Measurements from ENCODE around the gene NCL.

Gene NCL

DNA sequence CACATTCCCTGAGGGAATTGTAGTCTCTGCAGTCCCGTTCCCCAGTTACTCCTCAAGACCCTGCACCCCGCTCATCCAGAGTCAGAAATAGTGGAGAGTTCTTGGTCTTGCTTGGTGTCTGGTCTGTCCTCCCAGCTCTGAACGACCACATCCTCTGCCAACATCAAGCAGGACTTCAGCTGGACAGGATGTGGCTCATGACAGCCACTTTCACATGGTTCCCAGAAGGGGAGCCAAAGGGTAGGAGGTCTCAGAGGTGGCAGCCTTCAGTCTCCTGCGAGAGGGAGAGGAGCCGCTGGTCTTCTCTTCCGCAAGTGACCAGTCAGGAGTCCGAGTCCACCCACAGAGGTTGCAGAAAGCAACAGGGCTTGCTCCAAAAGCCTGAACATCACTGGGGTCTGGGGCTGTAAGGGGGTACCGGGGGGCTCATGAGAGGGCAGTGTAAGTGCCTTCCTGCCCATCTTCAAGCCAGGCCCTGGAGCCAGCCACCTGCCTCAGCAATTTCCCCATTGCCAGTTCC, 38.9 kb downstream of the NCL start:
- Histone ChIP-seq H3K79me2 (ENCODE audit: insufficient read depth, low read depth) (no peaks in the 10 kb centered on the region), H3K27ac (no peak overlapping the region), H3K36me3 (ENCODE audit: insufficient read depth) (no peaks in the 10 kb centered on the region), H2AFZ (ENCODE audit: low read depth) (no peak overlapping the region), H3K4me3 (IDR thresholded peaks at IDR 0.05; ENCODE audit: insufficient read depth, low read depth, low read length) (no peak overlapping the region), H4K20me1 (ENCODE audit: insufficient read depth) (no peaks in the 10 kb centered on the region), H3K4me2 (no peak overlapping the region), H3K4me1 (ENCODE audit: low read depth, poor library complexity, severe bottlenecking) (no peaks in the 10 kb centered on the region), H3K27me3 (ENCODE audit: insufficient read depth, low read depth) (no peaks in the 10 kb centered on the region), H3K9ac (no peak overlapping the region)
- TF ChIP-seq, protein P1, sequence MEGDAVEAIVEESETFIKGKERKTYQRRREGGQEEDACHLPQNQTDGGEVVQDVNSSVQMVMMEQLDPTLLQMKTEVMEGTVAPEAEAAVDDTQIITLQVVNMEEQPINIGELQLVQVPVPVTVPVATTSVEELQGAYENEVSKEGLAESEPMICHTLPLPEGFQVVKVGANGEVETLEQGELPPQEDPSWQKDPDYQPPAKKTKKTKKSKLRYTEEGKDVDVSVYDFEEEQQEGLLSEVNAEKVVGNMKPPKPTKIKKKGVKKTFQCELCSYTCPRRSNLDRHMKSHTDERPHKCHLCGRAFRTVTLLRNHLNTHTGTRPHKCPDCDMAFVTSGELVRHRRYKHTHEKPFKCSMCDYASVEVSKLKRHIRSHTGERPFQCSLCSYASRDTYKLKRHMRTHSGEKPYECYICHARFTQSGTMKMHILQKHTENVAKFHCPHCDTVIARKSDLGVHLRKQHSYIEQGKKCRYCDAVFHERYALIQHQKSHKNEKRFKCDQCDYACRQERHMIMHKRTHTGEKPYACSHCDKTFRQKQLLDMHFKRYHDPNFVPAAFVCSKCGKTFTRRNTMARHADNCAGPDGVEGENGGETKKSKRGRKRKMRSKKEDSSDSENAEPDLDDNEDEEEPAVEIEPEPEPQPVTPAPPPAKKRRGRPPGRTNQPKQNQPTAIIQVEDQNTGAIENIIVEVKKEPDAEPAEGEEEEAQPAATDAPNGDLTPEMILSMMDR (conservative IDR thresholded peaks at IDR 0.05; ENCODE audit: low read depth, low read length): no peak

DNA sequence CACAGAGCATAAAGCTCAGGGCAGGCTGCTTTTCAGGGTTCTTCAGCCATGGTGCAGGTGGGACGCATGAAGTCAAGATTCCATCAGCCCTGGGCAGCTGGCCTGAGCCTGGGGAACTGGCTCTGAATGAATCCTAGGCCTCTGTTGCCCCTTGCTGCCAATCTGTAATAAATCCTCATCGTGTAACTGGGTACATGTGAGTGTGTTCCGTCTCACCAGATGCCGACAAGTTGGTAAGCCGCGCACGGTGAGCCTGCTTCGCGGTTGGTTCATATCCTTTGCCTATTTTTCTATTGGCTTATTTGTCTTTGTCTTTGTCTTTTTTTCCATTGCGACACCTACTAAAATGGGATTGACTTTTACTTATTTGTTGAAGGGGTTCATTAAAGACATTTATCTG, 41.1 kb downstream of the NCL start:
- H3K27me3 ChIP-seq (ENCODE audit: insufficient read depth, low read depth): no peaks in the 10 kb centered on the region
- no peaks in the 10 kb centered on the region for H4K20me1 ChIP-seq (ENCODE audit: insufficient read depth)
- H3K4me1 ChIP-seq (ENCODE audit: low read depth, poor library complexity, severe bottlenecking): no peaks in the 10 kb centered on the region
- H3K4me3 ChIP-seq (IDR thresholded peaks at IDR 0.05; ENCODE audit: insufficient read depth, low read depth, low read length): no peak overlapping the region
- TF ChIP-seq, protein P1 (conservative IDR thresholded peaks at IDR 0.05; ENCODE audit: low read depth, low read length): no peak
- H2AFZ ChIP-seq (ENCODE audit: low read depth): no peak overlapping the region
- H3K36me3 ChIP-seq (ENCODE audit: insufficient read depth): no peaks in the 10 kb centered on the region
- H3K27ac ChIP-seq: no peak overlapping the region
- H3K79me2 ChIP-seq (ENCODE audit: insufficient read depth, low read depth): no peaks in the 10 kb centered on the region
- H3K9ac ChIP-seq: no peak overlapping the region
- no peak overlapping the region for H3K4me2 ChIP-seq

DNA sequence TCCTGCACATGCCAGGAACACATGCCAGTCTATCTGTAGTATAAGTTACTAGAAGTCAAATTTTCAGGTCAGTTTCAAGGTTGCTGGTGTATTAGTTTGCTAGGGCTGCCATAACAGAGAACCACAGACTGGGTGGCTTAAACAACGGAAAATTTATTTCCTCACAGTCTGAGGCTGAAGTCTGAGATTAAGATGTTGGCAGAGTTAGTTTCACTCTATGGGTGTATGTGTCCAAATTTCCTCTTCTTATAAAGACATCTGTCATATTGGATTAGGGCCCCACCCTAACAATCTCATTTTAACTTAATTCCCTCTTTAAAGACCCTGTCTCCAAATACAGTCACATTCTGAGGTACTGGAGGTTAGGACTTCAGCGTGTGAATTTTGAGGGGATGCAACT, 42.2 kb downstream of the NCL start:
- TF ChIP-seq, protein P1 (conservative IDR thresholded peaks at IDR 0.05; ENCODE audit: low read depth, low read length): no peak
- Histone ChIP-seq H3K4me3 (IDR thresholded peaks at IDR 0.05; ENCODE audit: insufficient read depth, low read depth, low read length) (no peak overlapping the region), H3K4me1 (ENCODE audit: low read depth, poor library complexity, severe bottlenecking) (no peaks in the 10 kb centered on the region)

DNA sequence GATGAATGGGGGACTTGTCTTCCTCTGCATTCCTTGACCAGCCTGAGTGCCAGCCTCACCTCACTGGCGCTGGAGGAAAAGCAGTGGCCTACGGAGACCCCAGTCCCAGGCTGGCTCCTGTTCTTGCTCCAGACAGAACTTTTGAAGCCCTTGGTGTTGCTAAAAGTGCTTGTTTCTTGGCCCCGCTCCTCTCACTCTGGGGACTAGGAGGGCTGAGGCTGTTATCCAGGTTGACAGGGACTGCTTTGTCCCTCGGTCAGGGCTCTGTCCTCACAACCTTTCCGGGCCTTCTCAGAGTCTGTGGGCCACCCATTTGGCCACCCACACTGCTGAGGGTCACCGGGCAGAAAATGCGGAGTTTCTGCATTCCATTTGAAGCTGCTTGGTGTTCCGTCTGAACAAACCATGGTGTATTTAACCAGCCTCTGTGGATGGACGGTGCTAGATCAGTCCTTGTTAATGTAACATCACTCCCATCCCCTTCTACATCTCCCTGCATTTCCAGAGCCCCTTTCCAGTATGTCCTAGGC, 43.2 kb downstream of the NCL start:
- Histone ChIP-seq H3K4me2 (no peak overlapping the region), H3K4me3 (IDR thresholded peaks at IDR 0.05; ENCODE audit: insufficient read depth, low read depth, low read length) (no peak overlapping the region), H3K27ac (no peak overlapping the region), H3K4me1 (ENCODE audit: low read depth, poor library complexity, severe bottlenecking) (no peaks in the 10 kb centered on the region), H3K9ac (no peak overlapping the region), H3K36me3 (ENCODE audit: insufficient read depth) (no peaks in the 10 kb centered on the region), H3K79me2 (ENCODE audit: insufficient read depth, low read depth) (no peaks in the 10 kb centered on the region), H3K27me3 (ENCODE audit: insufficient read depth, low read depth) (no peaks in the 10 kb centered on the region), H2AFZ (ENCODE audit: low read depth) (no peak overlapping the region), H4K20me1 (ENCODE audit: insufficient read depth) (no peaks in the 10 kb centered on the region)
- TF ChIP-seq, protein P1 (conservative IDR thresholded peaks at IDR 0.05; ENCODE audit: low read depth, low read length): no peak

More for the DNA sequence above, 42.2 kb downstream of the NCL start:
- no peaks in the 10 kb centered on the region for H3K27me3 ChIP-seq (ENCODE audit: insufficient read depth, low read depth)
- H2AFZ ChIP-seq (ENCODE audit: low read depth): no peak overlapping the region
- H3K4me2 ChIP-seq: no peak overlapping the region
- H3K79me2 ChIP-seq (ENCODE audit: insufficient read depth, low read depth): no peaks in the 10 kb centered on the region
- H3K9ac ChIP-seq: no peak overlapping the region
- no peak overlapping the region for H3K27ac ChIP-seq
- no peaks in the 10 kb centered on the region for H3K36me3 ChIP-seq (ENCODE audit: insufficient read depth)
- no peaks in the 10 kb centered on the region for H4K20me1 ChIP-seq (ENCODE audit: insufficient read depth)

Measured in KMS-11 (cell line).